Suprapubic skin (tissue), 4 donors: ENCODE measurements around the gene DYRK1B.

ENCODE experiments used
- EP300 ChIP-seq: sonication (generic); formaldehyde crosslinking; IDR thresholded peaks from one replicate; pipeline ENCODE4 v1.6.1; 2017; ENCODE audit warnings: antibody characterized with exemption
- POLR2A ChIP-seq, 2 donors: fragments of 450-650 bp; IDR thresholded peaks; one replicate each; pipeline ENCODE4 v1.6.1; 2017; ENCODE audit warnings: antibody characterized with exemption in 2 of 2, mild to moderate bottlenecking in 2 of 2, moderate library complexity in 2 of 2
- POLR2AphosphoS5 ChIP-seq, 3 donors: sonication (generic); formaldehyde crosslinking; IDR thresholded peaks; one replicate each; pipeline ENCODE4 v1.6.1; 2017; ENCODE audit warnings: antibody characterized with exemption in 3 of 3
- TF ChIP-seq, protein P1 (sequence below), 2 donors: fragments of 200-600 bp in 1 of 2; fragments of 450-650 bp in 1 of 2; sonication (generic) in 1 of 2; IDR thresholded peaks; one replicate each; pipeline ENCODE4 v1.5.1; 2016 to 2019; ENCODE audit warnings: antibody characterized with exemption in 2 of 2, mild to moderate bottlenecking in 1 of 2, moderate library complexity in 1 of 2

DNA sequence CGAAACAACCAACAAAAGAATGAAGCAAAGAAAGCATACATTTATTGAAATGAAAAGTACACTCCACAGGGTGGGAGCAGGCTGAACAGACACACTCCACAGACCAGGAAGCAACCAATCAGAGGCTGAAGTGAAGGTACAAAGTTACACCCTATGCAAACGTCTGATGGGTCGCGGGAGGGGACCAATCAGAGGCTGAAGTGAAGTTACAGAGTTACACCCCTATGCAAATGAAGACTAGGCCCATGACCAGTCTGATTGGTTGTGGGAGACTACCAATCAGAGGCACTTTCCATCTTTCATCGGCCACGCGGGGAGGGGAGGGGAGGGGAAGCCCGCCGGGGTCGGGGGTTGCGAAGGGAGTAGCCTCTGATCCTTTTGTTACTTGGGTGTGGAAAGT is 24.6 kb upstream of the DYRK1B start:
- TF ChIP-seq, protein P1, sequence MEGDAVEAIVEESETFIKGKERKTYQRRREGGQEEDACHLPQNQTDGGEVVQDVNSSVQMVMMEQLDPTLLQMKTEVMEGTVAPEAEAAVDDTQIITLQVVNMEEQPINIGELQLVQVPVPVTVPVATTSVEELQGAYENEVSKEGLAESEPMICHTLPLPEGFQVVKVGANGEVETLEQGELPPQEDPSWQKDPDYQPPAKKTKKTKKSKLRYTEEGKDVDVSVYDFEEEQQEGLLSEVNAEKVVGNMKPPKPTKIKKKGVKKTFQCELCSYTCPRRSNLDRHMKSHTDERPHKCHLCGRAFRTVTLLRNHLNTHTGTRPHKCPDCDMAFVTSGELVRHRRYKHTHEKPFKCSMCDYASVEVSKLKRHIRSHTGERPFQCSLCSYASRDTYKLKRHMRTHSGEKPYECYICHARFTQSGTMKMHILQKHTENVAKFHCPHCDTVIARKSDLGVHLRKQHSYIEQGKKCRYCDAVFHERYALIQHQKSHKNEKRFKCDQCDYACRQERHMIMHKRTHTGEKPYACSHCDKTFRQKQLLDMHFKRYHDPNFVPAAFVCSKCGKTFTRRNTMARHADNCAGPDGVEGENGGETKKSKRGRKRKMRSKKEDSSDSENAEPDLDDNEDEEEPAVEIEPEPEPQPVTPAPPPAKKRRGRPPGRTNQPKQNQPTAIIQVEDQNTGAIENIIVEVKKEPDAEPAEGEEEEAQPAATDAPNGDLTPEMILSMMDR (IDR thresholded peaks at IDR 0.05) = no peak
- no peak for TF ChIP-seq POLR2A (IDR thresholded peaks at IDR 0.05)
- TF ChIP-seq POLR2AphosphoS5 (IDR thresholded peaks at IDR 0.05) = no peak
- TF ChIP-seq EP300 = no peak
